SU-DHL-6 (cell line): Measurements from ENCODE around the gene TNS1.
A peak's percentile ranks its signal among the peaks of the same experiment; 100 is the strongest.

ENCODE experiments used
- EZH2phosphoT487 ChIP-seq: fragments of 200-600 bp; sonication (generic), shearing (Covaris generic); conservative IDR thresholded peaks from 2 replicates; pipeline ENCODE4 v1.6.1; 2018; ENCODE audit warnings: mild to moderate bottlenecking, antibody characterized with exemption, low read length, moderate library complexity, mixed read lengths
- TF ChIP-seq, protein P1 (sequence below): fragments of 200-600 bp; sonication (generic); IDR thresholded peaks from one replicate; pipeline ENCODE4 v1.5.1; 2017; ENCODE audit warnings: antibody characterized with exemption, mild to moderate bottlenecking, low read length, moderate library complexity; ENCODE audit not compliant: insufficient read depth, poor library complexity, severe bottlenecking

DNA sequence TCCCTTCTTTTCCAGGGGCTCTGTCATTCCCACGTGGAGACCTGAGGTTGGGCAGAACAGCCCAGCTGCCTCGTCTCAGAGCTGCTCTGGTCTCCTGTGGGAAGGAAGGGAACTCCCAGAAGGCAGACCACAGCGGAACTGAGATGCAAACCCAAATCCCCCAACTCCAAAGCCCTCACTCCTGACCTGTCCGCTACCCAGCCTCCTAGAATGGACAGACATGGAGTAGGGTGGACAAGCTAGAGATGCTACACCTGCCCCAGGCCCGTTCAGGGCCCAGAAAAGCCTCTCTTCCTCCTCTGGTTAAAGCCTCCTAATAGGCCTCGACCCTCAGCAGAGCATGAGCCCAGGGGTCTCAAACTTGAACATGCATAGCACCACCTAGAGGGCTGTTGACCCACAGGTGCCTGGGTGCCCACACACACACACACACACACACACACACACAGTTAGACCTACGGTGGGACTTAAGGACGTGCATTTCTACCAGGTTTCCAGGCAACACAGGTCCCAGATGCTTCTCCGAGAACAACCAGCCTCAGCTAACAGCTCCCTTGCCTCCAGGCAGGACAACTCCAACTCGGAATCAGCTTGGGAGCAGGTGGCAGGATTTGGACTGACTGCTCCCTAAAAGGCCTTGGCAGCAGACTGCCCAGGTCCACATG, 93.5 kb downstream of the TNS1 start:
- TF ChIP-seq, protein P1, sequence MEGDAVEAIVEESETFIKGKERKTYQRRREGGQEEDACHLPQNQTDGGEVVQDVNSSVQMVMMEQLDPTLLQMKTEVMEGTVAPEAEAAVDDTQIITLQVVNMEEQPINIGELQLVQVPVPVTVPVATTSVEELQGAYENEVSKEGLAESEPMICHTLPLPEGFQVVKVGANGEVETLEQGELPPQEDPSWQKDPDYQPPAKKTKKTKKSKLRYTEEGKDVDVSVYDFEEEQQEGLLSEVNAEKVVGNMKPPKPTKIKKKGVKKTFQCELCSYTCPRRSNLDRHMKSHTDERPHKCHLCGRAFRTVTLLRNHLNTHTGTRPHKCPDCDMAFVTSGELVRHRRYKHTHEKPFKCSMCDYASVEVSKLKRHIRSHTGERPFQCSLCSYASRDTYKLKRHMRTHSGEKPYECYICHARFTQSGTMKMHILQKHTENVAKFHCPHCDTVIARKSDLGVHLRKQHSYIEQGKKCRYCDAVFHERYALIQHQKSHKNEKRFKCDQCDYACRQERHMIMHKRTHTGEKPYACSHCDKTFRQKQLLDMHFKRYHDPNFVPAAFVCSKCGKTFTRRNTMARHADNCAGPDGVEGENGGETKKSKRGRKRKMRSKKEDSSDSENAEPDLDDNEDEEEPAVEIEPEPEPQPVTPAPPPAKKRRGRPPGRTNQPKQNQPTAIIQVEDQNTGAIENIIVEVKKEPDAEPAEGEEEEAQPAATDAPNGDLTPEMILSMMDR, result peak; percentile 14
- TF ChIP-seq EZH2phosphoT487, result no peak
